Fibroblast of peridontal ligament (primary cell): ENCODE data around the gene CHRNA5.

Source experiments
- DNase-seq: peaks from one replicate; pipeline ENCODE4 v3.0.0-alpha.2; 2010; ENCODE audit errors: extremely low read depth

The CHRNA5 gene

GRCh38 chr15:78640527-78641101, 75.3 kb downstream of the CHRNA5 start:
- DNase-seq, result no peak

- no peak for DNase-seq
Observed at GRCh38 chr15:78641102-78641748, 75.9 kb downstream of the CHRNA5 start, which contains the start of gene CHRNB4. TSS of gene CHRNB4 (minus strand) at chr15:78641210. CDS start at chr15:78641133, 77 bp downstream.

GRCh38 chr15:78641749-78642275, 76.5 kb downstream of the CHRNA5 start:
- no peak for DNase-seq

- no peak for DNase-seq
Observed at GRCh38 chr15:78642331-78642730, 77.0 kb downstream of the CHRNA5 start.
